ENCODE data around the gene CARD8.
"Not testable (repeated sequence)": the region's sequence is repeated elsewhere in the genome, so short reads cannot be mapped to it uniquely, and the experiment has no call there.

GRCh38 chr19:48241771-48242170 is 13.9 kb downstream of the CARD8 start:
- TF ChIP-seq, protein P1, sequence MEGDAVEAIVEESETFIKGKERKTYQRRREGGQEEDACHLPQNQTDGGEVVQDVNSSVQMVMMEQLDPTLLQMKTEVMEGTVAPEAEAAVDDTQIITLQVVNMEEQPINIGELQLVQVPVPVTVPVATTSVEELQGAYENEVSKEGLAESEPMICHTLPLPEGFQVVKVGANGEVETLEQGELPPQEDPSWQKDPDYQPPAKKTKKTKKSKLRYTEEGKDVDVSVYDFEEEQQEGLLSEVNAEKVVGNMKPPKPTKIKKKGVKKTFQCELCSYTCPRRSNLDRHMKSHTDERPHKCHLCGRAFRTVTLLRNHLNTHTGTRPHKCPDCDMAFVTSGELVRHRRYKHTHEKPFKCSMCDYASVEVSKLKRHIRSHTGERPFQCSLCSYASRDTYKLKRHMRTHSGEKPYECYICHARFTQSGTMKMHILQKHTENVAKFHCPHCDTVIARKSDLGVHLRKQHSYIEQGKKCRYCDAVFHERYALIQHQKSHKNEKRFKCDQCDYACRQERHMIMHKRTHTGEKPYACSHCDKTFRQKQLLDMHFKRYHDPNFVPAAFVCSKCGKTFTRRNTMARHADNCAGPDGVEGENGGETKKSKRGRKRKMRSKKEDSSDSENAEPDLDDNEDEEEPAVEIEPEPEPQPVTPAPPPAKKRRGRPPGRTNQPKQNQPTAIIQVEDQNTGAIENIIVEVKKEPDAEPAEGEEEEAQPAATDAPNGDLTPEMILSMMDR (IDR thresholded peaks at IDR 0.05), result not testable (repeated sequence)
- TF ChIP-seq ZFX (IDR thresholded peaks at IDR 0.05; ENCODE audit: borderline replicate concordance), result not testable (repeated sequence)

Measured in 22Rv1 (cell line).